Fibroblast of lung (primary cell): ENCODE data around the gene TMEM235. TPM values are rescaled to one million over a fixed set of nuclear protein-coding genes. Genes with fewer than 3 reads are reported as not detected.

Experiments
- DNase-seq, 2 donors: peaks; one replicate each; pipeline versions ENCODE4 v3.0.0 to v3.0.0-alpha.2; 2010; ENCODE audit warnings: low read depth in 2 of 2
- H2AFZ ChIP-seq: 2 replicates; pipeline ENCODE4 v1.5.1; 2012; ENCODE audit warnings: low read length, control low read depth, inconsistent platforms
- H3K27ac ChIP-seq: 2 replicates; pipeline ENCODE4 v1.5.1; 2011; ENCODE audit warnings: low read length, control low read depth; ENCODE audit not compliant: insufficient read depth
- H3K27me3 ChIP-seq: 2 replicates; pipeline ENCODE4 v1.5.1; 2011; ENCODE audit warnings: mild to moderate bottlenecking, low read length; ENCODE audit not compliant: control insufficient read depth, insufficient read depth
- H3K36me3 ChIP-seq: 2 replicates; pipeline ENCODE4 v1.5.1; 2011; ENCODE audit warnings: low read length; ENCODE audit not compliant: control insufficient read depth, insufficient read depth
- H3K4me1 ChIP-seq: 2 replicates; pipeline ENCODE4 v1.5.1; 2011; ENCODE audit warnings: low read length; ENCODE audit not compliant: control insufficient read depth, insufficient read depth; ENCODE audit errors: extremely low read depth
- H3K4me2 ChIP-seq: 2 replicates; pipeline ENCODE4 v1.5.1; 2011; ENCODE audit warnings: low read length, control low read depth; ENCODE audit not compliant: insufficient read depth; ENCODE audit errors: extremely low read depth
- H3K4me3 ChIP-seq, 4 experiments: fragments of 200-600 bp in 1 of 4; sonication (generic) in 1 of 4; replicated peaks in 1 of 4; 2 replicates each; pipeline ENCODE4 v1.5.1; 2011 to 2016; ENCODE audit warnings: low read length in 4 of 4, low read depth in 3 of 4, mild to moderate bottlenecking in 3 of 4, control low read depth in 2 of 4, inconsistent platforms in 1 of 4, mixed read lengths in 1 of 4; ENCODE audit not compliant: insufficient read depth in 1 of 4; ENCODE audit errors: control extremely low read depth in 1 of 4
- H3K79me2 ChIP-seq: 2 replicates; pipeline ENCODE4 v1.5.1; 2012; ENCODE audit warnings: mild to moderate bottlenecking, low read length, inconsistent platforms; ENCODE audit not compliant: control insufficient read depth, insufficient read depth
- H3K9ac ChIP-seq: 2 replicates; pipeline ENCODE4 v1.5.1; 2011; ENCODE audit warnings: mild to moderate bottlenecking, low read length, control low read depth; ENCODE audit not compliant: insufficient read depth
- H3K9me3 ChIP-seq: 2 replicates; pipeline ENCODE4 v1.5.1; 2012; ENCODE audit warnings: low read depth, low read length; ENCODE audit not compliant: control insufficient read depth, insufficient read depth
- H4K20me1 ChIP-seq: 2 replicates; pipeline ENCODE4 v1.5.1; 2011; ENCODE audit warnings: low read length; ENCODE audit not compliant: control insufficient read depth, insufficient read depth; ENCODE audit errors: extremely low read depth
- EZH2 ChIP-seq: IDR thresholded peaks from 2 replicates; pipeline ENCODE4 v1.5.1; 2012; ENCODE audit warnings: low read length, control low read depth, mild to moderate bottlenecking; ENCODE audit errors: missing control alignments
- polyA plus RNA-seq, 2 donors: library from polyadenylated mRNA; depleted of rRNA in 1 of 2; stranded (reverse) in 1 of 2; unstranded in 1 of 2; fragments of >200 nt; gene quantifications; 2 replicates each; pipeline ENCODE4 v1.2.1, GENCODE V29; 2011 to 2012; ENCODE audit warnings: missing spikeins in 1 of 2
- total RNA-seq: library from RNA; depleted of rRNA; stranded (reverse); fragments of >200 nt; gene quantifications from 2 replicates; pipeline ENCODE4 v1.2.1, GENCODE V29; 2014
- TF ChIP-seq, protein P1 (sequence below), 2 donors: IDR thresholded peaks in 1 of 2; conservative IDR thresholded peaks in 1 of 2; 1 replicate in 1 of 2; 2 replicates in 1 of 2; pipeline ENCODE4 v1.5.1; 2011 to 2012; ENCODE audit warnings: low read length in 2 of 2, control low read depth in 1 of 2, inconsistent platforms in 1 of 2, low read depth in 1 of 2, mild to moderate bottlenecking in 1 of 2

The TMEM235 gene
- total and polyA plus RNA-seq, 2 donors (not counting 1 experiment from before 2014, with no cell fraction given): not detected

DNA sequence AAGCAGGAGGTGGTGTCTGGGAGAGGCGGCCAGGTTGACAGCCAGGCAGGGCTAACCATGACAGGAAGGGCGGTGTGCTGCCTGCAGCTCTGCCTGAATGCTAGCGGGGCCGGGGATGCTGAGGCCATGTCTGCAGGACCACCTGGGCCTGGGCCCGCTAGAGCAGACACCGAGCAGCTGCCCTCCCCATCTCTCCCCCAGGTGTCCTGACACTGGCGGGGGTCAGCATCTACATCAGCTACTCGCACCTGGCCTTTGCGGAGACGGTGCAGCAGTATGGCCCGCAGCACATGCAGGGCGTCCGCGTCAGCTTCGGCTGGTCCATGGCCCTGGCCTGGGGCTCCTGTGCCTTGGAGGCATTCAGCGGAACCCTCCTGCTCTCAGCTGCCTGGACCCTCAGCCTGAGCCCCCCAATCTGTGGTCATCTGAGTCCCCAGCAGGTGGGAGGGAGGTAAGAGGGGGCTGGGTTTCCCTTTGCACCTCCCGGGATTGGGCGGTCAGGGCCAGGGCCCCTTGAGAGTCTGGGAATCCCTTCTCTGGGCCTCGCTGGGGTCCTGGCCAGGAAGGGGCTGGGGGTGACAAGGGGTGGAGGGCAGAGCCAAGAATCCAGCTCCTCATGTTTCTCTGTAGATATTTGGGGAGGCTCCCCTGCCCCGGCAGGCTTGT lies 7.5 kb downstream of the TMEM235 start:
- Histone ChIP-seq H2AFZ (no peak overlapping the region), H3K4me3 (no peak overlapping the region), H3K9ac (no peak overlapping the region), H3K9me3 (no peaks in the 10 kb centered on the region), H3K4me1 (no peaks in the 10 kb centered on the region), H4K20me1 (no peaks in the 10 kb centered on the region), H3K36me3 (no peaks in the 10 kb centered on the region), H3K4me2 (no peak overlapping the region), H3K79me2 (no peaks in the 10 kb centered on the region), H3K27me3 (peaks cover 3% of the 10 kb centered on the region), H3K27ac (no peak overlapping the region)
- DNase-seq: no peak
- TF ChIP-seq, protein P1, sequence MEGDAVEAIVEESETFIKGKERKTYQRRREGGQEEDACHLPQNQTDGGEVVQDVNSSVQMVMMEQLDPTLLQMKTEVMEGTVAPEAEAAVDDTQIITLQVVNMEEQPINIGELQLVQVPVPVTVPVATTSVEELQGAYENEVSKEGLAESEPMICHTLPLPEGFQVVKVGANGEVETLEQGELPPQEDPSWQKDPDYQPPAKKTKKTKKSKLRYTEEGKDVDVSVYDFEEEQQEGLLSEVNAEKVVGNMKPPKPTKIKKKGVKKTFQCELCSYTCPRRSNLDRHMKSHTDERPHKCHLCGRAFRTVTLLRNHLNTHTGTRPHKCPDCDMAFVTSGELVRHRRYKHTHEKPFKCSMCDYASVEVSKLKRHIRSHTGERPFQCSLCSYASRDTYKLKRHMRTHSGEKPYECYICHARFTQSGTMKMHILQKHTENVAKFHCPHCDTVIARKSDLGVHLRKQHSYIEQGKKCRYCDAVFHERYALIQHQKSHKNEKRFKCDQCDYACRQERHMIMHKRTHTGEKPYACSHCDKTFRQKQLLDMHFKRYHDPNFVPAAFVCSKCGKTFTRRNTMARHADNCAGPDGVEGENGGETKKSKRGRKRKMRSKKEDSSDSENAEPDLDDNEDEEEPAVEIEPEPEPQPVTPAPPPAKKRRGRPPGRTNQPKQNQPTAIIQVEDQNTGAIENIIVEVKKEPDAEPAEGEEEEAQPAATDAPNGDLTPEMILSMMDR (conservative IDR thresholded peaks at IDR 0.05 in 1 of 2, IDR thresholded peaks at IDR 0.05 in 1 of 2; ENCODE audit: low read depth in 1 of 2, low read length in 2 of 2): no peak
- no peak for TF ChIP-seq EZH2

DNA sequence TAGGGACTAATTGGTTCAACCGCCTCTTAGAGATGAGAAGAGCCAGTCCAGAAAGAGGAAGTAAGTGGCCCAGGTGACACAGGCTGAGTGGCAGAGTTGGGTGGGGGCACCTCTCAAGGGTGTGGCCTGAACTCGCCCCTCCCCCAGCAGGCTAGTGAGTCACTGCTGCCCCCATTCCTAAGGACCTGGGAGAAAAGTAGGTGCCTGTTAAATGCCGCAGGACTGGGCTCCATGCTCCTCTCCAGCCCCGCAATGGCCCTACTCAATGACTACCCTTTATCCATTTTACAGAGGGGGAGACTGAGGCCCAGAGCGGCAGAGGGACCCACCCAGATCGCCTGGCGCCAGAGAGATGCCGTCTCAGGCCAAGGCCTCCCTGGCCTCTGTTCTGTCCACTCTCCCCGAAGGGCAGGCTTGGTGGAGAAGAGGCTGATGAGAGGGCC lies 8.1 kb downstream of the TMEM235 start:
- Histone ChIP-seq H3K9me3 (no peaks in the 10 kb centered on the region), H3K27me3 (peaks cover 3% of the 10 kb centered on the region), H3K4me3 (no peak overlapping the region), H3K4me2 (no peak overlapping the region), H3K9ac (no peak overlapping the region), H2AFZ (no peak overlapping the region), H3K79me2 (no peaks in the 10 kb centered on the region), H4K20me1 (no peaks in the 10 kb centered on the region), H3K27ac (no peak overlapping the region), H3K4me1 (no peaks in the 10 kb centered on the region), H3K36me3 (no peaks in the 10 kb centered on the region)
- no peak for TF ChIP-seq EZH2
- TF ChIP-seq, protein P1 (conservative IDR thresholded peaks at IDR 0.05 in 1 of 2, IDR thresholded peaks at IDR 0.05 in 1 of 2; ENCODE audit: low read depth in 1 of 2, low read length in 2 of 2): no peak
- no peak for DNase-seq

DNA sequence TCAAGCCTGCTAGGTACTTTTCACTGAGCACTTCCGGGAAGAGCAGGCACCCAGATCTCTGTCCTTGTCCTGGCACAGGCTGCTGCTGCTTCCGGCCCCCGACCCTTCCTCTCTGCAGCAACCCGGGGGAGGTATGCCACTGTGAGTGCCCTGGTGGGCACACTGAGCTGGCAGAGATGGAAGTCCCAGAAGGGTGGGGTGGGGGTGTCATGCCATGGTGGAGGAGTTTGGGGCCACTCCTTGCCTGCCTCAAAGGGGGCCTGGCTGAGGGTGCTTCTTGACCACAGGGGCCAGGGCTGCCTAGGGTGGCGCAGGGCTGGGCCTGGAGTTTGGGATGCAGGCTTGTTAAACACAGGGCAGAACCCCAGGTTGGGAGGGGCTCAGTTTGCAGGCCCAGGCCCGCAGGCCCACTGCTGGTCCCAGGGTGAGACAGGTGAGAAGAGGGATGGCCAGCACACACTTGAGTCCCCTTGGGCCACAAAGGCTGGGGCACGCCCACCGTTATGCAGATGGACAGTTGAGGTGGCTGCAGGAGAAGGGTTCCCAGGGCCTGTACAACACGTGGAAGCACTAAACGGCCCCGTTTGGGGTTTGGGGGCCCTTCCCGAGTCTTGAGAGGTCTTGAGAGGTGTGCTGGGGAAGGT lies 8.7 kb downstream of the TMEM235 start:
- Histone ChIP-seq H2AFZ (no peak overlapping the region), H4K20me1 (no peaks in the 10 kb centered on the region), H3K27me3 (peaks cover 3% of the 10 kb centered on the region), H3K4me1 (no peaks in the 10 kb centered on the region), H3K27ac (no peak overlapping the region), H3K9ac (no peak overlapping the region), H3K9me3 (no peaks in the 10 kb centered on the region), H3K79me2 (no peaks in the 10 kb centered on the region), H3K4me2 (no peak overlapping the region), H3K4me3 (no peak overlapping the region), H3K36me3 (no peaks in the 10 kb centered on the region)
- no peak for DNase-seq
- TF ChIP-seq EZH2: no peak
- TF ChIP-seq, protein P1 (conservative IDR thresholded peaks at IDR 0.05 in 1 of 2, IDR thresholded peaks at IDR 0.05 in 1 of 2; ENCODE audit: low read depth in 1 of 2, low read length in 2 of 2): no peak
